Activated T-cell treated with anti-CD3 and anti-CD28 coated beads for 1 hour (primary cell): ENCODE results near the gene HNRNPF.

ENCODE experiments used
- DNase-seq: peaks from one replicate; pipeline ENCODE4 v3.0.0-alpha.2; 2020; ENCODE audit warnings: low read depth

The HNRNPF gene

GRCh38 chr10:43376828-43377423, 32.1 kb downstream of the HNRNPF start:
- DNase-seq: no peak

GRCh38 chr10:43376046-43376635, 32.8 kb downstream of the HNRNPF start:
- DNase-seq: no peak

GRCh38 chr10:43375401-43376020, 33.5 kb downstream of the HNRNPF start:
- no peak for DNase-seq

GRCh38 chr10:43374194-43374593, 34.8 kb downstream of the HNRNPF start:
- no peak for DNase-seq

GRCh38 chr10:43373461-43373860, 35.5 kb downstream of the HNRNPF start:
- DNase-seq: no peak

GRCh38 chr10:43372765-43373361, 36.1 kb downstream of the HNRNPF start:
- no peak for DNase-seq

- DNase-seq: no peak
Measured at GRCh38 chr10:43371418-43371817, 37.6 kb downstream of the HNRNPF start, which contains the start of gene FXYD4. TSS of gene FXYD4 (plus strand) at chr10:43371636. CDS start at chr10:43373747, 2,111 bp downstream.

- no peak for DNase-seq
Measured at GRCh38 chr10:43370671-43371215, 38.2 kb downstream of the HNRNPF start.

- DNase-seq: no peak
Measured at GRCh38 chr10:43369921-43370320, 39.1 kb downstream of the HNRNPF start.

GRCh38 chr10:43365001-43365400, 44.0 kb downstream of the HNRNPF start:
- DNase-seq: no peak

- peak; percentile 97 for DNase-seq
Measured at GRCh38 chr10:43362191-43362839, 46.7 kb downstream of the HNRNPF start.

- peak; percentile 6 for DNase-seq
Measured at GRCh38 chr10:43361547-43362190, 47.3 kb downstream of the HNRNPF start.

- DNase-seq: no peak
Measured at GRCh38 chr10:43360086-43360485, 48.9 kb downstream of the HNRNPF start.

- no peak for DNase-seq
Measured at GRCh38 chr10:43355749-43356371, 53.1 kb downstream of the HNRNPF start.

GRCh38 chr10:43354879-43355380, 54.1 kb downstream of the HNRNPF start:
- no peak for DNase-seq

GRCh38 chr10:43354330-43354635, 54.7 kb downstream of the HNRNPF start:
- no peak for DNase-seq

GRCh38 chr10:43353495-43354329, 55.3 kb downstream of the HNRNPF start:
- DNase-seq: no peak

GRCh38 chr10:43352951-43353350, 56.0 kb downstream of the HNRNPF start:
- DNase-seq: no peak

- DNase-seq: no peak
Measured at GRCh38 chr10:43351301-43351700, 57.7 kb downstream of the HNRNPF start.

- DNase-seq: no peak
Measured at GRCh38 chr10:43350686-43351085, 58.3 kb downstream of the HNRNPF start.
